Type B pancreatic cell (in vitro differentiated cells): ENCODE results near the gene GCM1. TPM values are rescaled to one million over a fixed set of nuclear protein-coding genes. Genes with fewer than 3 reads are reported as not detected.

Experiments
- total RNA-seq: library from RNA; stranded (reverse); gene quantifications from 2 replicates; pipeline ENCODE4 v1.2.1, GENCODE V29; 2021; ENCODE audit warnings: low replicate concordance

The GCM1 gene
- total RNA-seq, 1 donor from 2014 or later: not detected

Other genes with a start within 250 kb of the GCM1 start
- gene GSTA3, start 239.1 kb downstream of the GCM1 start, total RNA-seq: not detected in 2 replicates
- 51.0 and 72.9 TPM in 2 replicates for gene GSTA4, start 153.6 kb downstream of the GCM1 start, total RNA-seq
- gene CILK1, start 87.0 kb downstream of the GCM1 start, total RNA-seq: 18.4 and 18.6 TPM in 2 replicates
- 67.7 and 78.5 TPM in 2 replicates for gene FBXO9, start 83.4 kb downstream of the GCM1 start, total RNA-seq
- gene ELOVL5, start 200.1 kb upstream of the GCM1 start, total RNA-seq: 66.3 and 103 TPM in 2 replicates